NCI-H748 (cell line): ENCODE results near the gene SARS1.

Experiments used
- DNase-seq: peaks from one replicate; lab custom pipeline; 2025; ENCODE audit not compliant: unreplicated experiment; lab: John Stamatoyannopoulos, UW

Gene SARS1

GRCh38 chr1:109225711-109226445 lies 12.2 kb downstream of the SARS1 start:
- DNase-seq, result no peak

DNA sequence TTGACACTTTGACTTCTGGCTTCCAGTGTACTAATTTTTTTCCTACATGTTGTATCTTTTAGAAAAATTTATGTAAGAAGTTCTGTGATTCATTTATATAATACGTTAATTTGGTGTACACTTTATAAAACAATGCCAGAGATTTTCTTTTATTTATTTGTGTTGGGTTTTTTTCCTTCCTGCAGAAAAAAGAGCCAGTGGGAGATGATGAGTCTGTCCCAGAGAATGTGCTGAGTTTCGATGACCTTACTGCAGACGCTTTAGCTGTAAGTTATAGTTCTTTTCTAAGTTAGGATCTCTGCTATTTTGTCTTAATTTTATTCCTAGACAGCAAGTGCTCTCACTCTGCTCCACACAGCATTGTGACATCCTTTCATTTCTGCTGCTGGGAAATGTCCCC lies 14.4 kb downstream of the SARS1 start:
- no peak for DNase-seq

GRCh38 chr1:109229531-109230127 lies 15.9 kb downstream of the SARS1 start:
- DNase-seq, result peak; percentile 92

GRCh38 chr1:109231066-109231465 lies 17.3 kb downstream of the SARS1 start:
- no peak for DNase-seq

- DNase-seq, result no peak
Observed at GRCh38 chr1:109235137-109235536, 21.4 kb downstream of the SARS1 start.

- no peak for DNase-seq
Observed at GRCh38 chr1:109237512-109237911, 23.8 kb downstream of the SARS1 start.

DNA sequence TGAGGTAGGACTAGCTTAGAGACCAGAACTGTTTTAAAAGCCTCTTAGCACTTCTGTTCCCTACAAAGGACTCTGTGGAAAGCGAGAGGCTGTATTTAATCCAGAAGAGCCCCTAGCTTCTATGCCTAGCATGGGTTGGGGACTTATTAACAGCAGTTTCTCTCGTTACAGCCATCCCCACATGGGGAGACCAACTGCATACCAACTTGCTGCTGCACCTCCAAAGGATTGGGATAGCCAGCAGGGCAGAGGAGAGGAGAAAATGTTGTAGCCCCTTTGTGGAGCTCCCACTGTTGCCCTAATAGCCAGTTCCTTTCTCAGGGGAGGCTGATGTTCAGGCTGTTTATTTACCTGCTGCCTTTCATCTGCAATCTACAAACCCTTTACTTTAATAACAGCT lies 24.7 kb downstream of the SARS1 start:
- DNase-seq, result no peak

DNA sequence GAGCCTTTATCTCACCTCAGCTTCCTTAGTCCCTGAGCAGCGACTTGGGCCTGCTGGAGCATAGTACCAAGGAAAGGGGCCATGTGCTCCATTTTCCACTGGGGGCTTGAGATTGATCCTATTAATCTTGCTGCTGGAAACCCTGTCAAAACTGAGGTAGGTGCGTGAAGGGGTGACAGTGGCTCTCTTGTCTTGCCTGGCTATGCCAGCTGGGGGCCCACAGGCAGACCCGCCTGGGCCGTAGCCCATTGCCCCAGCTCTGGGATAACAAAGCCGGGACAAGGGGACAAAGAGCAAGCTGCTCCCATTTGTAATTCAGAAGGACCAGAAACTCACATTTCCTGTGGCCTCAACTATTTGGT lies 25.3 kb downstream of the SARS1 start:
- DNase-seq, result no peak

DNA sequence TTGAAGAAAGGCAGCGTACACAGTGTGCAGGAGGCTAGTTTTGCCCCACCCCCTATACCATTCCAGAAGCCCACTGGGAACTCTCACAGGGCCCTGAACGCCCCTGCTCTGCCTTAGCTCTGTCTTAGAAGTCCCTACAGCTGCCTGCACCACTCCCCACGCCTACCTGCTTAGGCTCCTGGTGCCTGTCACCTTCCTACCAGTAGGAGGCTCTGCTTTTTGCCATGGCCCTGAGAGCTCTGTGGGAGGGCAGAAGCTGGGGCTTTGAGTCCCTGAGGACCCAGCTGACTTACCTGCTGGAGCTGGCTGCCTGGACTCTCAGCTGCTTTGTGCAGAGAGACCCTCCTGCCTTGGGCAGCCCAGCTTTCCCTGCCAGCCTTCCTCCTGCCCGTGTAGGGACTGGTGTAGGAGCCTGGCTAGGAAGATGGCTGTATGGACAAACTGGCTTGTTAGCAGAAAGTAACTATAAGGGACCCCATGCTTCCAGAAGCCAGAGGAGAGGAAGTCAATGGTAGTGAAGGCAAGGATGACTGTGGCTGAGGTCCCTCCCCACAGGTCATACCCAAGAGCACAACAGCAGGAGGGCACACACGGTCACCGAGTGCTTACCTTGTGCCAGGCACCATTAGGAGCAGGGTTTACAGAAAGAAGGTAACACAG lies 25.8 kb downstream of the SARS1 start:
- peak; percentile 58 for DNase-seq

- peak; percentile 46 for DNase-seq
Observed at GRCh38 chr1:109240158-109241152, 26.7 kb downstream of the SARS1 start.

DNA sequence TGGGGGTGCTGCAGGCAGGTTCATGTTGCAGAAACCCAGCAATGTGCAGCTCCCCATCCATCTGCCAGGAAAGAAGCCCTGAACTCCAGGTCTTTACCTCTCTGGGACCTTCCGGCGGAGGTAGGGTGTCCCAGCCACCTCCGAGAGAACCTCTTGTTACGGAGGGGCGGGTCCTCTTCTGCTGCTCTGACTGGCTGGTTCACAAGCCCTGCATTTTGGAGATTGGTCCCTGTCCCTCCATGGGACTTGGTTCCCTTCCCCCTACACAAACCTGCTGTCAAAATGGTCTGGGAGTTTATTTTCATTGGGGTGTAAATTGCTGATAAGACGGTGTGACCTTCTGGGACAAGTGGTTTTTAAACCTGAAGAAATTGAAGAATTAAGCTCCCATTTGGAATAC lies 27.6 kb downstream of the SARS1 start:
- no peak for DNase-seq

DNA sequence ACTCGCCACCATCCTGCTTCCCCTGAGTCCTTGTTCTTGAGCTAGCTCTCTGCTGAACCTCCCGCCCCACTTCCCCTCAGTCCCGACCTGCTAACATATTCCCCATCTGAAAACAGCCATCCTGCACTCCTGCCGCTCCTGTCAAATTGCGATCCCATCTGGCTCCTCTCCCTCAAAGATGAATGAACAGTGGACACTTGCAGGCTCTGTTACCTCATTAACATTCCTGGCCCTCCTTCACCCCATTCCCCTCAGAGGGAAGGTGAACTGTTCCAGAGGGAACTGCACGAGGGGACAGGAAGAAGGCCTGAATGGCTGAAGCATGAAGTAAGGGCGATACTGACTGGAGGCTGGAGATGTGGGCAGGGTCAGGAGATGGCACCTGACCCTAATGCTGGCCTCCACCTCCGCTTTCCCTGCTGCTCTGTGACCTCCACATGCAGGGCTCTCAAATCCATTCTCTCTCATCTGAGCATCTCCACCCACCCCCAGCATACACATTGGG lies 28.2 kb downstream of the SARS1 start:
- no peak for DNase-seq

DNA sequence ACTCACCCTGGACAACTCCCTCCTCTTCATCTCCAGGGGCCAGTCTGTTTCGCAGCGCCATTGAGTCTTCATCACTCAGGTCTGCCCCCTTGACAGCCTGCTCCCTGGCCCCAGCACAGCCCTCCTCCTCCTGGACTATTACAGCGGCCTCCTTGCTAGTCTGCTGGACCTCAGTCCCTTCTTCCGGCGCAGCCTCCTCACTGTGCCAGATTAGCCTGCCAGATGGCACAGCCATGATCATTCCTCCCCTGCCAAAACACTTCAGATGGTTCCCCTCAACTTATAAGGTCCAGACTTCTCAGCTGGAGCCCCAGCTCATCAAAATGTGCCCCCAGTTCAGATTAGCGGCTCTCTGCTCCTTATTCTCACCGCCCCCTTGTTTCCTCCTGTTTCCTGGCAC lies 28.7 kb downstream of the SARS1 start:
- DNase-seq, result no peak

- DNase-seq, result no peak
Observed at GRCh38 chr1:109243221-109243620, 29.5 kb downstream of the SARS1 start.

- no peak for DNase-seq
Observed at GRCh38 chr1:109243860-109244552, 30.3 kb downstream of the SARS1 start.

DNA sequence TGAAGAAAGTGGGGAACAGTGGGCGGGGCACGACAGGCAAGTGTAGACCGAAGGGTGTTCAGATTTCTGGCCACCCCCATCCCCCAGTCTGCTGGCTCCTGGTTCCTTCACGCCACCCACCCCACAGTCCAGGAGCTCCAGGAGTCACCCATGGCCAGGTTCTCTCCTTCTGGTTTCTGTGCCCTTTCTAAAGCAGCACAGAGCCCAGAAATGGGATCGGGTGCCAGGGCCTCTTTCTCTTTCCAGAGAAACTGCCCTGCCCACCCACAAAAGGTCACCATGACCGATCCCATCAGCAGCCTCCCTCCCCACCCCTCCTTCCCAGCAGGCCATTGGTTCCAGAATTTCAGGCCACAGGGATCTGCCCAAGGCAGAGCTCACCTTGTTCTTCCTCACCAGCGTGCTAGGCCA lies 32.4 kb downstream of the SARS1 start:
- no peak for DNase-seq

DNA sequence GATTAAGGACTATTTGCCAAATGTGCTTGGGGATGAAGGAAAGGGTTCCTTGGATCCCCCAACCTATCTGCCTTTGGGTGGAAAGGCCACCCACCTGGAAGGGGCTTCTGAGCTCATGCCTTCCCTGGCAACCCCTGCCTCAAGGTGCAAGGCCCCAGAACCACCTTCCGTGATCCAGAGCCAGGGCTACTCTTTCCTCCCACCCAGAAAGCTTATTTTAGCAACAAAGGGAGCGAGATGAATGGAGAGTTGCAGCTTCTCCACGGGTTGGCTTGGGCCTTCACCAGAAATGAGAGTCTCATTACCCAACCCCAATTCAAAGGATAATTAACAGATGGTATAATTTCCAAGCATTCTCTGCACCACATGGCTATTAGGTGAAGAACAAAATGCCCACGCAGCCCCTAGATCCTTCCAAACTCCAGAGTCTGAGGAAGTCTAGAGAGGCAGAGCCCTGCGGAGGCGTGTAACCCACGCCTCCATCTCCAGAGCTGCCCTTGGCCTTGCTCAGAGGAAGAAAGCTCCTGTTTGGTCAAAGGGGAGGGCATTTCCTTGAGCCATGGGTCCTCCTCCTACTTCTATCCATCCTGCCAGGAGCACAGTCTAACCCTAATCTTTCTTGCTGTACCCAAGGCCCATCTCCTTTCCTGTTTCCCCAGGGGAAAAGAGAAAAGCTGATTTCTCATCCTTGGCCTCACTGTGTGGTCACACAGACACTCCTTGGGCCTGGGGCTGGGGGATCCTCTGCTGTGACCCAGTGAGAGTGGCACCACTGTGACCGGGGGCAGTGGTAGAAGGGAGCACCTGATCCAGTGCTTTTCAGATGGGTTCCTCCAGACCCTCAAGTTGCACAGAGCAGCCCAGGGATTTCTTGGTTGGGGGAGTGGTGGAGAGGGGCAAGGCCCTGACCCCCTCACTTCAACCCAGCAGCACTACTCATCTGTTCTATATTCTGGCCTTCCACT lies 34.0 kb downstream of the SARS1 start:
- DNase-seq, result no peak

GRCh38 chr1:109248444-109248796 lies 34.7 kb downstream of the SARS1 start:
- DNase-seq, result no peak
